GM12878 (cell line): ENCODE results near the gene FOXL3. TPM values are rescaled to one million over a fixed set of nuclear protein-coding genes. Genes with fewer than 3 reads are reported as not detected.

Source experiments
- ATAC-seq: fragments of 200-7000 bp; cut with Tn5 transposase; 3 replicates; pipeline ENCODE4 v1.9.1; 2020; ENCODE audit warnings: mild to moderate bottlenecking, moderate library complexity
- BruUV-seq: library from RNA; stranded (reverse); fragments of 400-500 nt; replicated peaks from 2 replicates; lab custom pipeline; 2021; lab: Mats Ljungman, UMichigan
- CTCF ChIA-PET: fragments of 300-600 bp; sonication (Branson Sonifier 250); formaldehyde crosslinking; extraction: SDS; loops from one replicate; lab custom pipeline; 2021; ENCODE audit warnings: inconsistent platforms; lab: Yijun Ruan, JAX
- POLR2A ChIA-PET: fragments of 350-600 bp; formaldehyde crosslinking; extraction: SDS; loops from one replicate; lab custom pipeline; 2021; ENCODE audit warnings: inconsistent platforms; lab: Charles Lee
- RAD21 ChIA-PET: fragments of 300-600 bp; sonication (Branson Sonifier 250); formaldehyde crosslinking; loops from one replicate; lab custom pipeline; 2023; ENCODE audit warnings: antibody characterized with exemption; ENCODE audit not compliant: unreplicated experiment; lab: Charles Lee
- SMC1A ChIA-PET: fragments of 300-600 bp; sonication (Branson Sonifier 250); formaldehyde crosslinking; loops from one replicate; lab custom pipeline; 2023; ENCODE audit not compliant: unreplicated experiment, uncharacterized antibody; lab: Charles Lee
- DNase-seq: peaks from one replicate; pipeline ENCODE4 v3.0.0-alpha.2; 2011; ENCODE audit warnings: low read depth, low spot score
- FAIRE-seq: peaks from 3 replicates; lab custom pipeline; 2011; peaks lifted over from hg19 to GRCh38; lab: Jason Lieb, UNC
- H2AFZ ChIP-seq: 2 replicates; pipeline ENCODE4 v1.6.0; 2011; ENCODE audit warnings: low read depth, low read length, control low read depth; ENCODE audit not compliant: control insufficient read depth
- H3K27ac ChIP-seq: 2 replicates; pipeline ENCODE4 v1.5.1; 2011; ENCODE audit warnings: control low read depth; ENCODE audit not compliant: control insufficient read depth, insufficient read depth
- H3K27me3 ChIP-seq, 2 experiments: replicated peaks in 1 of 2; 2 replicates each; pipeline versions ENCODE4 v1.6.0 to v1.6.1; 2011; ENCODE audit warnings: low read length in 1 of 2; ENCODE audit not compliant: control insufficient read depth in 2 of 2, insufficient read depth in 2 of 2
- H3K36me3 ChIP-seq, 2 experiments: 2 replicates each; pipeline ENCODE4 v1.5.1; 2011; ENCODE audit warnings: low read length in 1 of 2; ENCODE audit not compliant: control insufficient read depth in 2 of 2, insufficient read depth in 2 of 2
- H3K4me1 ChIP-seq: 2 replicates; pipeline ENCODE4 v1.6.1; 2011; ENCODE audit warnings: mild to moderate bottlenecking, low read length, moderate library complexity, mixed read lengths; ENCODE audit not compliant: control insufficient read depth, insufficient read depth
- H3K4me2 ChIP-seq: 2 replicates; pipeline ENCODE4 v1.6.0; 2011; ENCODE audit warnings: control low read depth; ENCODE audit not compliant: control insufficient read depth, insufficient read depth
- H3K4me3 ChIP-seq: fragments of 200-600 bp; sonication (generic); 2 replicates; pipeline ENCODE4 v1.5.1; 2016
- H3K79me2 ChIP-seq: 2 replicates; pipeline ENCODE4 v1.6.0; 2011; ENCODE audit warnings: low read length; ENCODE audit not compliant: control insufficient read depth, insufficient read depth
- H3K9ac ChIP-seq: 2 replicates; pipeline ENCODE4 v1.8.0; 2011; ENCODE audit warnings: low read length, control low read depth, mixed read lengths; ENCODE audit not compliant: control insufficient read depth, insufficient read depth
- H3K9me3 ChIP-seq: replicated peaks from 3 replicates; pipeline ENCODE4 v1.5.1; 2011; ENCODE audit warnings: mild to moderate bottlenecking, low read length; ENCODE audit not compliant: control insufficient read depth, insufficient read depth
- H4K20me1 ChIP-seq: 2 replicates; pipeline ENCODE4 v1.6.0; 2011; ENCODE audit not compliant: control insufficient read depth, insufficient read depth
- ATF7 ChIP-seq: fragments of 450-650 bp; IDR thresholded peaks from 2 replicates; pipeline ENCODE4 v1.6.1; 2016; ENCODE audit warnings: low read depth, mild to moderate bottlenecking
- CHD2 ChIP-seq: IDR thresholded peaks from 2 replicates; pipeline ENCODE4 v1.6.1; 2011; ENCODE audit warnings: low read depth, low read length, improper control_type of control experiment, borderline replicate concordance
- FOXM1 ChIP-seq: IDR thresholded peaks from 2 replicates; pipeline ENCODE4 v1.6.1; 2012; ENCODE audit warnings: low read depth, mild to moderate bottlenecking, inconsistent platforms, low read length, moderate library complexity
- IKZF2 ChIP-seq, 2 experiments: fragments of 450-650 bp; IDR thresholded peaks; 2 replicates each; pipeline ENCODE4 v1.6.1; 2017; ENCODE audit warnings: mild to moderate bottlenecking in 2 of 2, moderate library complexity in 2 of 2
- MXI1 ChIP-seq: fragments of 150-350 bp; IDR thresholded peaks from 2 replicates; pipeline ENCODE4 v1.6.1; 2011; ENCODE audit warnings: low read depth, mild to moderate bottlenecking, inconsistent platforms, low read length, improper control_type of control experiment
- NFXL1 ChIP-seq: fragments of 450-650 bp; IDR thresholded peaks from 2 replicates; pipeline ENCODE4 v1.6.1; 2017; ENCODE audit warnings: antibody characterized with exemption, mild to moderate bottlenecking, borderline replicate concordance
- NR2C1 ChIP-seq: fragments of 450-650 bp; IDR thresholded peaks from 2 replicates; pipeline ENCODE4 v1.6.1; 2017; ENCODE audit warnings: antibody characterized with exemption, mild to moderate bottlenecking, moderate library complexity
- NR2F1 ChIP-seq: fragments of 450-650 bp; conservative IDR thresholded peaks from 2 replicates; pipeline ENCODE4 v1.6.1; 2017; ENCODE audit warnings: mild to moderate bottlenecking
- REST ChIP-seq: IDR thresholded peaks from 2 replicates; pipeline ENCODE4 v1.6.1; 2012; ENCODE audit warnings: mild to moderate bottlenecking, low read depth, low read length
- SMARCA5 ChIP-seq: fragments of 450-650 bp; IDR thresholded peaks from 2 replicates; pipeline ENCODE4 v1.6.1; 2017; ENCODE audit warnings: mild to moderate bottlenecking
- SREBF2 ChIP-seq: IDR thresholded peaks from 2 replicates; pipeline ENCODE4 v1.6.1; 2012; ENCODE audit warnings: mild to moderate bottlenecking, low read length
- ZNF592 ChIP-seq: fragments of 450-650 bp; IDR thresholded peaks from 2 replicates; pipeline ENCODE4 v1.6.1; 2017; ENCODE audit warnings: mild to moderate bottlenecking, moderate library complexity
- WGBS: methylation state at CpG from one replicate; pipeline ENCODE4 v1.1.6; 2016; ENCODE audit warnings: low lambda C conversion rate; ENCODE audit not compliant: insufficient replicate concordance, insufficient coverage; ENCODE audit errors: missing lambda C conversion rate; 5-methylcytosine and 5-hydroxymethylcytosine counted together
- in situ Hi-C: fragments of 300-500 bp; cut with MboI; formaldehyde crosslinking; loops from 9 replicates; pipeline ENCODE4 v1.14.3; 2018; ENCODE audit warnings: mixed read lengths
- intact Hi-C: fragments of 100-400 bp; cut with micrococcal nuclease; formaldehyde crosslinking; loops from one replicate; pipeline ENCODE4 v1.14.2; 2022; ENCODE audit not compliant: unreplicated experiment
- polyA plus RNA-seq, 11 experiments: library from polyadenylated mRNA; depleted of rRNA in 4 of 11; unstranded in 6 of 11; stranded (reverse) in 5 of 11; fragments of >200 nt; fragmentation: Nextera tagmentation in 4 of 11; fragmentation: Illumina TruSeq in 1 of 11; extraction: Ambion mirVana in 4 of 11; extraction: Trizol in 1 of 11; gene quantifications; 1 replicate in 1 of 11; 2 replicates in 10 of 11; pipeline versions ENCODE4 v1.2.1 to v1.2.3, GENCODE V29; 2011 to 2016; ENCODE audit warnings: inconsistent platforms in 2 of 11, missing spikeins in 2 of 11, low read depth in 1 of 11
- total RNA-seq, 4 experiments: library from RNA; depleted of rRNA in 3 of 4; stranded (reverse); fragments of >200 nt in 3 of 4; fragmentation: Illumina TruSeq in 1 of 4; extraction: Trizol in 1 of 4; gene quantifications; 2 replicates each; pipeline versions ENCODE4 v1.2.1 to v1.2.3, GENCODE V29; 2013 to 2021

FOXL3 gene
- total and polyA plus RNA-seq, 10 of the 15 experiments (the other 5 are each of a cell fraction or from before 2014, with no cell fraction given): not detected

- H3K79me2 ChIP-seq: no peaks in the 10 kb centered on the region
- H4K20me1 ChIP-seq: no peaks in the 10 kb centered on the region
- ChIA-PET SMC1A (no interaction called here), RAD21 (no interaction called here), POLR2A (no interaction called here), CTCF (no interaction called here)
- H3K27ac ChIP-seq: no peak overlapping the region
- no peak overlapping the region for H3K4me2 ChIP-seq
- WGBS: 62% methylated on average over 15 of the region's 15 CpGs
- ATAC-seq (no peak), FAIRE-seq (no peak), DNase-seq (no peak)
- H3K36me3 ChIP-seq: no peaks in the 10 kb centered on the region
- H3K27me3 ChIP-seq: no peaks in the 10 kb centered on the region
- H3K9ac ChIP-seq: no peak overlapping the region
- H3K4me1 ChIP-seq: no peaks in the 10 kb centered on the region
- no TSS peak for BruUV-seq
- intact Hi-C loops: no loop called here
- H2AFZ ChIP-seq: no peak overlapping the region
- TF ChIP-seq SMARCA5 (no peak), ATF7 (no peak), ZNF592 (no peak), CHD2 (no peak), NFXL1 (no peak), REST (no peak), NR2F1 (no peak), FOXM1 (no peak), IKZF2 (IDR thresholded peaks at IDR 0.05) (no peak), NR2C1 (no peak), MXI1 (no peak), SREBF2 (no peak)
- H3K9me3 ChIP-seq: no peaks in the 10 kb centered on the region; the same call in 2 of the 3 replicates
- in situ Hi-C loops: no loop called here
- H3K4me3 ChIP-seq: no peak overlapping the region
These were observed 39.4 kb upstream of the FOXL3 start for GRCh38 chr7:250523-250922.
